ENCODE data around the gene RDH13.

- TF ChIP-seq CTCF (IDR thresholded peaks at IDR 0.05) (no peak), CEBPB (IDR thresholded peaks at IDR 0.05) (no peak), E2F6 (IDR thresholded peaks at IDR 0.05; ENCODE audit: borderline replicate concordance, low read depth) (no peak), KDM5A (IDR thresholded peaks at IDR 0.05) (no peak), POLR2A (IDR thresholded peaks at IDR 0.05; ENCODE audit: low read length) (no peak), SMC3 (IDR thresholded peaks at IDR 0.05) (no peak), MYC (IDR thresholded peaks at IDR 0.05; ENCODE audit: borderline replicate concordance, low read length) (no peak), PHF8 (IDR thresholded peaks at IDR 0.05; ENCODE audit: borderline replicate concordance, low read depth) (no peak), EP300 (IDR thresholded peaks at IDR 0.05) (no peak), NFE2L2 (conservative IDR thresholded peaks at IDR 0.05; ENCODE audit: low read length) (no peak)
- TF ChIP-seq, protein P1, sequence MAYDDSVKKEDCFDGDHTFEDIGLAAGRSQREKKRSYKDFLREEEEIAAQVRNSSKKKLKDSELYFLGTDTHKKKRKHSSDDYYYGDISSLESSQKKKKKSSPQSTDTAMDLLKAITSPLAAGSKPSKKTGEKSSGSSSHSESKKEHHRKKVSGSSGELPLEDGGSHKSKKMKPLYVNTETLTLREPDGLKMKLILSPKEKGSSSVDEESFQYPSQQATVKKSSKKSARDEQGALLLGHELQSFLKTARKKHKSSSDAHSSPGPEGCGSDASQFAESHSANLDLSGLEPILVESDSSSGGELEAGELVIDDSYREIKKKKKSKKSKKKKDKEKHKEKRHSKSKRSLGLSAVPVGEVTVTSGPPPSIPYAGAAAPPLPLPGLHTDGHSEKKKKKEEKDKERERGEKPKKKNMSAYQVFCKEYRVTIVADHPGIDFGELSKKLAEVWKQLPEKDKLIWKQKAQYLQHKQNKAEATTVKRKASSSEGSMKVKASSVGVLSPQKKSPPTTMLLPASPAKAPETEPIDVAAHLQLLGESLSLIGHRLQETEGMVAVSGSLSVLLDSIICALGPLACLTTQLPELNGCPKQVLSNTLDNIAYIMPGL (CRISPR knock-in tag; IDR thresholded peaks at IDR 0.05; ENCODE audit: borderline replicate concordance): no peak
Observed at GRCh38 chr19:55053735-55054134, 9.2 kb downstream of the RDH13 start.
